HG03558 (cell line): ENCODE results near the gene ATP11C.
A peak's percentile ranks its signal among the peaks of the same experiment; 100 is the strongest.
"Not testable (repeated sequence)": the region's sequence is repeated elsewhere in the genome, so short reads cannot be mapped to it uniquely, and the experiment has no call there.

ENCODE experiments used
- ATAC-seq: cut with Tn5 transposase; IDR thresholded peaks from one replicate; pipeline ENCODE4 v1.9.1; 2021; ENCODE audit warnings: moderate number of reproducible peaks; ENCODE audit not compliant: unreplicated experiment; ENCODE audit errors: extremely low read depth

The ATP11C gene

DNA sequence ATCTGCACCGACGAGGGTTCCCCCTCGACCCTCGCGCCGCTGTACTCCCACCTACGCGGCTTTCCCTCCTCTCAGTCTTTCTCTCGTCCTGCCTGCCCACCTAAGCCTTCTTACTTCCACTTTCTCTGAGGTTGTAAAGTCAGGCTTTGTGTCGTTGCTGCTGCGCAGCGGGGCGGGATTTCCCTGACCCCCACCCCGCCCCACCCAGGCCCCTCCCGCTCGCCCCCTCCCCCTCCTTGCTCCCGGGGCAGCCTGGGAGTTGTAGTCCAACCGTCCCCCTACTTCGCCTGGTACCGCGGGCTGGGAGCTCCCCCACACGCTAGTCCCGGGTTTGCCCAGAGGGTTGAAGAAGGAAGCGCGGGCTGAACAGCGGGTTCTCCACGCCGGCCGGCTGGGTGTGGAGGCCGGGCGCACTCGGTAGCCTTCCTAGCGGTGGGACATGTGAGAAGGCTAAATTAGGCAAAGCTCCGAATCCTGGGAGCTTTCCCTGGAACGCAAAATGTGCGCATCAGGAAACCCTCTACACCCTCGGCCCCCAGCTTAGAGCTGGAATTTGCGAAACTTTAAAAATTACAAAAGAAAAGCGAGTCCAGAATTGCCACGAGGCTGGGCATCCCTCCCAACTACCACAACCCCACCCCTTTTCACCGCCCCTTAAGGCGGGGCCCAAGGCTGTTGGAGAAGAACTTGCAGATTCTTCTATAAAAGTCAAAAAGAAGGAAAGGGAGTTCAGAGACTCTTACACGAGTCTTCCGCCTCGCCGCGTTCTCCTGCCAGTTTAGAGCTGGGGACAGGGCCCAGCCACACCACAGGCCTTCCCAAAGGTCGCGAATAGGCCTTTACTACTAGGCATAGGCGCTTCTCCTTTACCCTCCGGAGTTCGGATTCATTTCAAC, at the start of gene ATP11C:
Gene ATP11C (minus strand): TSS at position 153 of the 896 bp plus-strand sequence. CDS start 1,011 bp downstream, outside the sequence.
- ATAC-seq, result peak; percentile 51

GRCh38 chrX:139974471-139974870, 41.6 kb upstream of the ATP11C start:
- ATAC-seq, result no peak

DNA sequence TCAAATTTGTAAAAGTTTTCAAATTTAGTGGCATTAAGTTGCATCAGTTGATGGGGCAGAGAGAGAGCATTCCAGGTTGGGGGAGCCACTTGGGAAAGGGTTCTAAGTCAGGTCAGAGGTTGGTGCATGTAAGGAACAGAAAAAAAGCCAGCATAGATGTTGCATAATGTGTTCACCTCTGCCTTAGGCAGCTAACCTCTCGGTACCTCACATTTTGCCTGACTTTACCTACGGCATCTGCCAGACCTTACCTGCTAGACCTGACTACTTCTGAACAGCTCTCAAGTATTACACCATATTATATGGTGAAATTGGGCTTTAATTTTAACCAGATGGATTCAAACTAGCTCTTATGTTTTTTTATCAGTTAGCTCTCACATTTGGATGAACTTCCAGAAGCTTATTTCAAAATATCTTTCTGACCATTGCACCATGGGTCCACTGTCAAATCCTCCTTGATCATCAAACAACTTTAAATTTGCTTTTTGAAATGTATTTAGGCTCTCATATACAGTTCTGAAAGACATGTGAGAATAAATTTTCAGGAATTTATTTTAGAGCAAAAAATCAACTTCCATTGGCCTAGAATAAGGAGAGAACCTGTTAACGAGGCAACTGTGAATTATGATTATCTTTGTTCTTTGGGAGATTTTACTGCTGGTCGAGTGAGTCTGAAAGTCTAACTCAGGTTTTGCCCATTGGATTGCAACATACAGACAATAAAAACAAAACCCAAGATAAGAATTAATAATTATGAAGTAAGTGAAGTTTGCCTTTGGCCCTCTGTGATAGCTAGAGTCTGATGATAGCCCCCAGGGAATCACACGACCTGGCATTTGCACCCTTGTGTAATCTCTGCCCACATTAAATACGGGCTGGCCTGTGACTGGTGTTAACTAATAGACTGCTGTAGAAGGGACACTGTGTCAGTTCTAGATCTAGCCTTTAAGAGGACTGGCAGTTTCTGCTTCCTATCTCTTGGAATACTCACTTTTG, 40.1 kb upstream of the ATP11C start:
- no peak for ATAC-seq

- no peak for ATAC-seq
These were observed 39.3 kb upstream of the ATP11C start for GRCh38 chrX:139972113-139972512.

- no peak for ATAC-seq
These were observed 38.5 kb upstream of the ATP11C start for GRCh38 chrX:139971394-139971749.

GRCh38 chrX:139969286-139969685, 36.4 kb upstream of the ATP11C start:
- ATAC-seq, result no peak

DNA sequence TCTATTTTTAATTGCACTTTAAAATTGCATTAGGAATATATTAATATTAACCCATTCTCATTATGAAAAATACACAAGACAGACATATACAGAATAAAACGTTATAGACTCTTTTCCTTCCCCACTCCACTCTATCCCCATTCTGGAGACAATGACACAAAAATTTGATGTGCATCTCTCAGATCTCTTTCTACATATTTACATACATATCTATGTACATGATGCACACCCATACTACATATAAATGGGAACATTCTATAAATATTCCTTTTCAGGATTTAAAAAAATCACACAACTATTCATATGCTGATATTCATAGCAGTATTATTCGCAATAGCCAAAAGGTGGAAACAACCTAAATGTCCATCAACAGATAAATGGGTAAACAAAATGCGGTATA, 34.9 kb upstream of the ATP11C start:
- ATAC-seq, result no peak

DNA sequence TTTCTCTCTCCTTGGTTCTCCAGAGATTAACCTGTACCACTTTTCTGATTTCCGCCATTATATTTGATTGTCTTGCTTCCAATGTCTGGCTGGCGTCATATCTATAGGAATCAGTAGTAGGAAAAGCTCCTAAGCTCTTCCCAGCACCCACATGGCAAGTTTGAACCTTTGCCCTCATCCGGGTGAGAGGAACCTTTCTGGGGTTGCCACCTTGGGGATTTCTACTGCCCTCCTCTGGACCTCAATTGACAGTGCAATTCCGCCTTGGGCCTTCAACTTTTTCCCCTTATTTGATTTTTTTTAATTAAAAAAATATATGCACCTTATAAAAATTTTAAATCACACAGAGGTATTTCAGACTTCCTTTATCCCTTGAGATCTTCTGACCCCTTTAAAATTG, 34.4 kb upstream of the ATP11C start:
- no peak for ATAC-seq

- ATAC-seq, result not testable (repeated sequence)
These were observed 33.3 kb upstream of the ATP11C start for GRCh38 chrX:139966159-139966558.

- ATAC-seq, result no peak
These were observed 32.6 kb upstream of the ATP11C start, which contains the start of gene CXorf66 for GRCh38 chrX:139965421-139965820. Gene CXorf66 (minus strand): TSS chrX:139965521. CDS start chrX:139965496, 25 bp downstream.

- ATAC-seq, result not testable (repeated sequence)
These were observed 28.2 kb upstream of the ATP11C start for GRCh38 chrX:139961091-139961490.

DNA sequence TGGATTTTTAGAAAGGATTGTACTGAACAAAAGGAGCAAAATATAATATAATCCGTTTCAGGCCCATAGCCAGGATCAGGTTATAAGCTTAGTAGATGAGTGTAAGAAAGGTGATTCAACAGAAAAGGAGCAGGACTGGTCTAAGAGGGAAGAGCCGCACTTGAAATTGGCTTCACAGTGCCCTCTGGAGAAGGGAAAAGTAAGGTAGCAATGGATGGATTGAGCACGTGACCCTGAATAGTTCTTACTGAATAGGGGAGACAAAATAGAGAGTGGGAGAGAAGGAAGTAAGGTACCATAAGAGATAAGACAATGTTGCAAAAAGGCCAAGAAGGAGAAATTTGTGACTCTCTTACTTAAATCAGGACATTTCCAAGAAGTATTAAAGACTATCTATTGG, 16.9 kb upstream of the ATP11C start:
- no peak for ATAC-seq

GRCh38 chrX:139945075-139945474, 12.2 kb upstream of the ATP11C start:
- no peak for ATAC-seq

DNA sequence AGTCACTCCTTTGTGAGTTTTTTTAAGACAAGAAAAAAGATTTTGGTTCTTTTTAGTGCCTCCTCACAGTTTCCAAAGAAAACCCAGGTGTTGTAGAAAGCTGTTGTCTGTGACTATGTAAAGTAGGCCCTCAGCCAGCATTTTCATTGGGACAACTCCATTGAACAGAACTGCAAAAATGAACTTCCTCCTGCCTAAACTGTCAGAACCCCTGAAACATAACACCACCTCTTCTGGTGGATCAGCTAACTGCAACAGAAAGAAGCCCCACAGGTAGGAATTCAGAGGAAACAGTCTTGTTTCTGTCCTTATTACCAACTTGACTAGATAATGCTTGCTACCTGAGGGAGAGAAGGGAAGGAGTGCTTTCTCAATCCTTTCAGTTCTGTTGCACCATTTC, 3.4 kb upstream of the ATP11C start:
- no peak for ATAC-seq

DNA sequence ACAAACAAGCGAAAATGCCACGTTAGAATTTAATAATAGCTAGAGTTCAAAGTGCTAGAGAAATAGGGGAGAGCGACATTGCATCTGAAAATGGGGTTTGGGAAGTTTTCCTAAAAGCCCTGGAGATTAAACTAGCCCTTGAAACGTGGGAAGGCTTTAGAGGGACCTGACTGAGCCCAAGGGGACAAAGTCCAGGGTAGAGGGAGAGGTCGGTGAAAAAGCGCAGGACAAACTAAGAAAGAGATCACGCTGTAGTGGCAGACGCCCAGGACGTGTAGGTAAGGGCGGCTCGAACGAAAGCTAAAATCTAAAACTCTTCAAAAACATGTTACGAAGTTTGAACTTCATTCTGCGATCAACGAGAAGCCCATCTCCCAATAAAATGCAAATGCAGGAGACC, 1.1 kb upstream of the ATP11C start:
- ATAC-seq, result no peak

DNA sequence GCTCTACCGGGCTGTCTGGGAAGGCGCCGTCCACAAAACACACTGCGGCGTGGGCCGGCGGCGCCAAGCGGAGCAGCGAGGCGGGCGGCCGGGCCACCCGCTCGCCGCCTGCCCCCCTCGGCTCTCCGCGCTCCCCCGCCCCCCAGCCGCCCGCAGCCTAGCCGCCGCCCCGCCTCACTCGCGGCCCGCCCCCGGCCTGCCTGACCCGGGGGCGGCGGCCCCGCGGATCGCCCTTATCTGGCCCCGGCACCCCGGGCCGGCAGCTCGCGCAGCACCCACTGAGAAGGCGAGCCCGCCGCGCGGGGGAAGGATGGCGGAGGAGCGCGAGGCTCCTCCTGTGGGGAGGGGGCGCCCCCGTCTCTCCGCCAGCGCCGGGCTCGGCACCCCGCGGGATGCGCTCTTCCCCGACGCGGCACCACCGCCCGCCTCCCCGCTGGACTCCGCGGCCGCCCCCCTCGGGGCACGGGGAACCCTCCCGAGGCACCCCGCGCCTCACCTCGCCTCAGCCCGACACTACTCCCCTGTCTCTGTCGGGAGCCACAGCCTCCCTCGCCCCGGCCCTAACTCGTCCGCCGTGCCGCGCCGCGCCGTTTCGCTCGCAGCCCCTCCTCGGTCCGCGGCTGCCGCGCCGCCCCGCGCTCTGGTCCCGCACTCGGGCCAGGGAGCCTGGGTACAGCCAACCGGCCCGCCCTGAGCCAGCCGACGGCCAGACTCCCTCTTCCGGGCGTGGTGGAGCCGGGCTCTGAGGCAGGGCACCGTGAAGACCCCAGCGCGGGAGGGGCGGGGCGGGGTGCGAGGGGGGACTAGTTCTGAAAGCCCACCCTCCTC, 566 bp downstream of the ATP11C start:
- ATAC-seq, result peak; percentile 14

DNA sequence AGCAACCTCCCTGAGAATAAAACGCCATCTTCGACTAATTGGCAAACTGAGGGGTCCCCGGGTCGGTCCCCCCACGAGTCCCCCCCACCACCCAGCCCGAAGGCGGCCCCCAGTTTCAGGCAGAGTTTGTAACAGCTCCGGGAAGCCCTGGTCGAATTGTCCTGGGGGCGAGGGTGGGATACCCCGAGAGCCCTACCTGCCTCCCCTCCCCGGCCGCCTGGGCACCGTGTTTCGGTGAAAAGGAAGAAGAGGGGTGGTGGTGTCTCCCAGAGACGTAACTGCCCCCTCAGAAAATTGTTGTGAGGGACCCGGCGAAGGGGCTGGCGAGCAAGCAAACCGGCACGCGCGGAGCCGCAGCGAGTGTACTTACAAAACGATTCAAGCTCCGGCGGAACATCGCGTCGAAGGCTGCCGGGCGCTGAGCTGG, 1.2 kb downstream of the ATP11C start:
- ATAC-seq, result no peak

GRCh38 chrX:139930916-139931645, 1.8 kb downstream of the ATP11C start:
- ATAC-seq, result no peak

- no peak for ATAC-seq
These were observed 2.5 kb downstream of the ATP11C start for GRCh38 chrX:139930401-139930800.
